DOHH2 (cell line): Measurements from ENCODE around the gene COL4A4.

ENCODE experiments used
- H3F3A ChIP-seq: fragments of 200-600 bp; sonication (generic), shearing (Covaris generic); 2 replicates; pipeline ENCODE4 v1.6.0; 2016; ENCODE audit warnings: antibody characterized with exemption, mild to moderate bottlenecking; ENCODE audit not compliant: control insufficient read depth, insufficient read depth
- H3K27ac ChIP-seq: fragments of 200-600 bp; sonication (generic); 2 replicates; pipeline ENCODE4 v1.5.1; 2014; ENCODE audit warnings: low read depth, mild to moderate bottlenecking, low read length, moderate library complexity
- H3K27me3 ChIP-seq: fragments of 200-600 bp; sonication (generic); 2 replicates; pipeline ENCODE4 v1.6.1; 2014; ENCODE audit warnings: mild to moderate bottlenecking, low read length, mixed read lengths; ENCODE audit not compliant: control insufficient read depth
- H3K36me3 ChIP-seq: fragments of 200-600 bp; sonication (generic); 2 replicates; pipeline ENCODE4 v1.6.1; 2014; ENCODE audit warnings: mild to moderate bottlenecking, low read length, moderate library complexity, mixed read lengths; ENCODE audit not compliant: control insufficient read depth
- H3K4me1 ChIP-seq: fragments of 200-600 bp; sonication (generic); 2 replicates; pipeline ENCODE4 v1.6.1; 2014; ENCODE audit warnings: mild to moderate bottlenecking, low read length, mixed read lengths; ENCODE audit not compliant: control insufficient read depth
- H3K4me2 ChIP-seq: fragments of 200-600 bp; sonication (generic); 2 replicates; pipeline ENCODE4 v1.6.0; 2014; ENCODE audit warnings: mild to moderate bottlenecking, low read length, moderate library complexity
- H3K4me3 ChIP-seq: fragments of 200-600 bp; sonication (generic); 2 replicates; pipeline ENCODE4 v1.5.1; 2014; ENCODE audit warnings: mild to moderate bottlenecking, low read length, mixed read lengths
- H3K79me2 ChIP-seq: fragments of 200-600 bp; sonication (generic); 2 replicates; pipeline ENCODE4 v1.6.1; 2014; ENCODE audit warnings: mild to moderate bottlenecking, low read length, mixed read lengths; ENCODE audit not compliant: control insufficient read depth
- H3K9me2 ChIP-seq: fragments of 200-600 bp; sonication (generic); replicated peaks from 2 replicates; pipeline ENCODE4 v1.6.1; 2014; ENCODE audit warnings: mild to moderate bottlenecking, low read length, mixed read lengths; ENCODE audit not compliant: control insufficient read depth
- H3K9me3 ChIP-seq: fragments of 200-600 bp; sonication (generic); 2 replicates; pipeline ENCODE4 v1.6.1; 2014; ENCODE audit warnings: antibody characterized with exemption, low read length, mixed read lengths; ENCODE audit not compliant: control insufficient read depth, insufficient read depth
- H4K20me1 ChIP-seq: fragments of 200-600 bp; sonication (generic); 2 replicates; pipeline ENCODE4 v1.6.0; 2014; ENCODE audit warnings: low read depth, mild to moderate bottlenecking, antibody characterized with exemption, low read length, moderate library complexity; ENCODE audit not compliant: control insufficient read depth, insufficient read depth
- CTCF ChIP-seq: fragments of 200-600 bp; sonication (generic); IDR thresholded peaks from one replicate; pipeline ENCODE4 v1.5.1; 2014; ENCODE audit warnings: antibody characterized with exemption, mild to moderate bottlenecking, low read depth, low read length; ENCODE audit not compliant: poor library complexity, severe bottlenecking
- EZH2phosphoT487 ChIP-seq: fragments of 200-600 bp; sonication (generic); IDR thresholded peaks from 2 replicates; pipeline ENCODE4 v1.6.1; 2017; ENCODE audit warnings: borderline replicate concordance, mild to moderate bottlenecking, antibody characterized with exemption, low read length, moderate library complexity, mixed read lengths

COL4A4 gene

GRCh38 chr2:227163998-227164762, at the start of gene COL4A4, which contains the start of gene COL4A3:
Gene COL4A4, minus strand, starts transcription at chr2:227164205. Its CDS starts 16,722 bp downstream, at chr2:227147483.
Gene COL4A3, plus strand, starts transcription at chr2:227164624. Its CDS starts 103 bp downstream, at chr2:227164727.
- TF ChIP-seq EZH2phosphoT487 (no peak), CTCF (no peak)
- Histone ChIP-seq H3K79me2 (peaks cover 35% of the 10 kb centered on the region), H3K4me3 (peak within 1 kb of the TSS; percentile 94), H3K27me3 (no peaks in the 10 kb centered on the region), H3F3A (0 out of 2 replicates have a peak, but pooled peaks cover 14% of the 10 kb centered on the region), H3K9me3 (no peaks in the 10 kb centered on the region), H3K36me3 (peaks cover 13% of the 10 kb centered on the region), H3K27ac (peak within 1 kb of the TSS; percentile 69), H4K20me1 (no peaks in the 10 kb centered on the region), H3K4me2 (peak within 1 kb of the TSS; percentile 95), H3K9me2 (no peaks in the 10 kb centered on the region), H3K4me1 (peaks cover 48% of the 10 kb centered on the region)

GRCh38 chr2:227207573-227207972, 43.6 kb upstream of the COL4A4 start:
- no peaks in the 10 kb centered on the region for H3K36me3 ChIP-seq
- H3F3A ChIP-seq, result no peaks in the 10 kb centered on the region
- no peaks in the 10 kb centered on the region for H3K9me2 ChIP-seq
- no peaks in the 10 kb centered on the region for H4K20me1 ChIP-seq
- H3K4me1 ChIP-seq, result no peaks in the 10 kb centered on the region
- H3K4me3 ChIP-seq, result no peak overlapping the region
- H3K27me3 ChIP-seq, result no peaks in the 10 kb centered on the region
- H3K9me3 ChIP-seq, result no peaks in the 10 kb centered on the region
- TF ChIP-seq CTCF (no peak), EZH2phosphoT487 (no peak)
- H3K79me2 ChIP-seq, result no peaks in the 10 kb centered on the region
- no peak overlapping the region for H3K4me2 ChIP-seq
- H3K27ac ChIP-seq, result no peak overlapping the region

GRCh38 chr2:227206406-227206805, 42.4 kb upstream of the COL4A4 start:
- Histone ChIP-seq H3K9me2 (no peaks in the 10 kb centered on the region), H3K36me3 (no peaks in the 10 kb centered on the region), H3K27ac (no peak overlapping the region), H4K20me1 (no peaks in the 10 kb centered on the region), H3K4me3 (no peak overlapping the region), H3K4me2 (no peak overlapping the region), H3K4me1 (no peaks in the 10 kb centered on the region), H3K79me2 (no peaks in the 10 kb centered on the region), H3K9me3 (no peaks in the 10 kb centered on the region), H3F3A (no peaks in the 10 kb centered on the region), H3K27me3 (no peaks in the 10 kb centered on the region)
- TF ChIP-seq EZH2phosphoT487 (no peak), CTCF (no peak)
